Measurements from ENCODE around the gene RBM47. TPM values are rescaled to one million over a fixed set of nuclear protein-coding genes. Genes with fewer than 3 reads are reported as not detected.

Gene RBM47
- total RNA-seq, 1 experiment from 2014 or later, result 70.3 TPM

DNA sequence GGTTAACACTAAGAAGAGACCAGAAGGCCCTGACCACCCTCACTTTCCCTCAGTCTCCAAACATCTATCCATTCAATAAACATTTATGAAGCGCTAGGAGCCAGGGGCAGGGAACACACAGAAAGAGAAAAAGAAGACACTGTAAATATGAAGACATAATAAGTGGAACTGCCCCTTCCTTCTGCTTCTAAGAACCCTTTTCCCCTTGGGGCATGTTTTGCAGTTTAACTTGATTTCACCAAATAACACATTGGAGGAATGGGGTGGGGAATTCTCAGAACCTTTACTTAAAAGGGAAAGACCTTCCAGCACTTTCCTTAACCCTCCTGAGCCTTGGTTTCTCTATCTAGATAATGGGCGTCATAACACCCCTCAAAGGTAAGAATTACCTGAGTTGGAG is 42.3 kb downstream of the RBM47 start:
- H3K79me1 ChIP-seq (ENCODE audit: insufficient read depth, low read depth, low read length, poor library complexity, severe bottlenecking), result peaks cover 5% of the 10 kb centered on the region
- H4K5ac ChIP-seq (ENCODE audit: insufficient read length, low read depth, low read length), result no peak overlapping the region
- no peak overlapping the region for H3K4me2 ChIP-seq (ENCODE audit: insufficient read depth, insufficient read length, low read length)
- Mint-ChIP-seq H3K27ac (peak overlapping the region; percentile 27 to 85 (median 76); a peak in 6 of 7 replicates), H3K36me3 (ENCODE audit: insufficient read depth in 1 of 3, low read depth in 3 of 3) (peaks cover 4 to 28% (median 11%) of the 10 kb centered on the region in 3 experiments; a peak in 5 of 7 replicates), H3K9me3 (no peaks in the 10 kb centered on the region; a peak in 1 of 5 replicates), H3K4me1 (peaks cover 30 to 35% of the 10 kb centered on the region in 2 experiments), H3K27me3 (ENCODE audit: low read depth) (no peaks in the 10 kb centered on the region), H3K4me3 (no peak overlapping the region; a peak in 1 of 5 replicates)
- no peaks in the 10 kb centered on the region for H3K27me3 ChIP-seq (ENCODE audit: insufficient read depth, low read length)
- H3K14ac ChIP-seq (ENCODE audit: insufficient read depth, low read length), result no peak overlapping the region
- no peak overlapping the region for H3K9ac ChIP-seq (ENCODE audit: extremely low read depth, insufficient read length, low read length)
- no peak overlapping the region for H2BK12ac ChIP-seq (ENCODE audit: insufficient read length, low read depth, low read length)
- H2BK20ac ChIP-seq (ENCODE audit: low read depth, low read length, poor library complexity, severe bottlenecking), result no peak overlapping the region
- no peaks in the 10 kb centered on the region for H3K23me2 ChIP-seq (ENCODE audit: insufficient read length, low read depth, low read length, poor library complexity, severe bottlenecking)
- H4K20me1 ChIP-seq (ENCODE audit: control insufficient read depth, insufficient read depth, insufficient read length), result no peaks in the 10 kb centered on the region
- peaks cover 13% of the 10 kb centered on the region; the same call in 1 of the 2 replicates for H3K79me2 ChIP-seq (ENCODE audit: insufficient read depth, low read length)
- H3K27ac ChIP-seq (ENCODE audit: insufficient read length, low read depth, low read length), result no peak overlapping the region
- no peaks in the 10 kb centered on the region for H3K9me3 ChIP-seq (ENCODE audit: control insufficient read depth, low read depth, low read length)
- no peak overlapping the region for H3T11ph ChIP-seq (ENCODE audit: low read length)
- H3K23ac ChIP-seq (ENCODE audit: insufficient read length, low read depth, low read length), result no peak overlapping the region
- no peak overlapping the region for H3K18ac ChIP-seq (ENCODE audit: insufficient read length, low read depth, low read length)
- H2AFZ ChIP-seq (ENCODE audit: low read length), result no peak overlapping the region
- no peak overlapping the region for H2BK5ac ChIP-seq (ENCODE audit: insufficient read length, low read length)
- H3K4me1 ChIP-seq (ENCODE audit: insufficient read depth, low read length), result no peaks in the 10 kb centered on the region; the same call in 1 of the 2 replicates
- no peak overlapping the region for H4K8ac ChIP-seq (replicated peaks; ENCODE audit: insufficient read length, low read depth, low read length)
- TF ChIP-seq, protein P1, sequence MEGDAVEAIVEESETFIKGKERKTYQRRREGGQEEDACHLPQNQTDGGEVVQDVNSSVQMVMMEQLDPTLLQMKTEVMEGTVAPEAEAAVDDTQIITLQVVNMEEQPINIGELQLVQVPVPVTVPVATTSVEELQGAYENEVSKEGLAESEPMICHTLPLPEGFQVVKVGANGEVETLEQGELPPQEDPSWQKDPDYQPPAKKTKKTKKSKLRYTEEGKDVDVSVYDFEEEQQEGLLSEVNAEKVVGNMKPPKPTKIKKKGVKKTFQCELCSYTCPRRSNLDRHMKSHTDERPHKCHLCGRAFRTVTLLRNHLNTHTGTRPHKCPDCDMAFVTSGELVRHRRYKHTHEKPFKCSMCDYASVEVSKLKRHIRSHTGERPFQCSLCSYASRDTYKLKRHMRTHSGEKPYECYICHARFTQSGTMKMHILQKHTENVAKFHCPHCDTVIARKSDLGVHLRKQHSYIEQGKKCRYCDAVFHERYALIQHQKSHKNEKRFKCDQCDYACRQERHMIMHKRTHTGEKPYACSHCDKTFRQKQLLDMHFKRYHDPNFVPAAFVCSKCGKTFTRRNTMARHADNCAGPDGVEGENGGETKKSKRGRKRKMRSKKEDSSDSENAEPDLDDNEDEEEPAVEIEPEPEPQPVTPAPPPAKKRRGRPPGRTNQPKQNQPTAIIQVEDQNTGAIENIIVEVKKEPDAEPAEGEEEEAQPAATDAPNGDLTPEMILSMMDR (conservative IDR thresholded peaks at IDR 0.05), result no peak
- no peak overlapping the region for H4K91ac ChIP-seq (ENCODE audit: insufficient read length, low read depth, low read length)
- no peak overlapping the region for H2AK5ac ChIP-seq (ENCODE audit: insufficient read length, low read length)
- no peak for DNase-seq
- no peak overlapping the region for H2BK15ac ChIP-seq (ENCODE audit: low read depth, low read length)
- H2BK120ac ChIP-seq (ENCODE audit: low read depth, low read length, poor library complexity, severe bottlenecking), result no peak overlapping the region
- no peak overlapping the region for H3K56ac ChIP-seq (ENCODE audit: insufficient read length, low read depth, low read length)
- H3K4ac ChIP-seq (ENCODE audit: low read depth, low read length), result no peak overlapping the region
- no CpG with 5 or more reads among the region's 2 CpGs for WGBS (ENCODE audit: extremely low coverage, insufficient read length, low lambda C conversion rate)

Measured in H9 (cell line).